Activated T-cell treated with anti-CD3 and anti-CD28 coated beads, Interleukin-2, amount 50 U/mL, for 4 hours (primary cell): Measurements from ENCODE around the gene STAG2. TPM values are rescaled to one million over a fixed set of nuclear protein-coding genes. Genes with fewer than 3 reads are reported as not detected.
"Not testable (repeated sequence)": the region's sequence is repeated elsewhere in the genome, so short reads cannot be mapped to it uniquely, and the experiment has no call there.

Experiments
- ATAC-seq, 2 donors: fragments of 200-7000 bp; cut with Tn5 transposase; one replicate each; pipeline ENCODE4 v1.10.0; 2021
- DNase-seq: peaks from one replicate; pipeline ENCODE4 v3.0.0-alpha.2; 2020
- H3K27me3 Mint-ChIP-seq: one replicate; pipeline ENCODE4 v1.8.0; 2021; ENCODE audit warnings: low read depth, mixed read lengths
- H3K36me3 Mint-ChIP-seq: one replicate; pipeline ENCODE4 v1.8.0; 2022; ENCODE audit warnings: mixed read lengths; ENCODE audit not compliant: insufficient read depth
- H3K4me1 Mint-ChIP-seq: one replicate; pipeline ENCODE4 v1.8.0; 2021; ENCODE audit warnings: low read depth, mixed read lengths
- H3K4me3 Mint-ChIP-seq: one replicate; pipeline ENCODE4 v1.8.0; 2021; ENCODE audit warnings: mild to moderate bottlenecking, moderate library complexity, mixed read lengths
- H3K9me3 Mint-ChIP-seq: one replicate; pipeline ENCODE4 v1.8.0; 2021; ENCODE audit warnings: mixed read lengths
- total RNA-seq, 3 donors: library from RNA; stranded (reverse); gene quantifications; one replicate each; pipeline ENCODE4 v1.2.1, GENCODE V29; 2021

The STAG2 gene
- total RNA-seq, 3 donors from 2014 or later: 73.2 to 81.4 (median 79.5) TPM

DNA sequence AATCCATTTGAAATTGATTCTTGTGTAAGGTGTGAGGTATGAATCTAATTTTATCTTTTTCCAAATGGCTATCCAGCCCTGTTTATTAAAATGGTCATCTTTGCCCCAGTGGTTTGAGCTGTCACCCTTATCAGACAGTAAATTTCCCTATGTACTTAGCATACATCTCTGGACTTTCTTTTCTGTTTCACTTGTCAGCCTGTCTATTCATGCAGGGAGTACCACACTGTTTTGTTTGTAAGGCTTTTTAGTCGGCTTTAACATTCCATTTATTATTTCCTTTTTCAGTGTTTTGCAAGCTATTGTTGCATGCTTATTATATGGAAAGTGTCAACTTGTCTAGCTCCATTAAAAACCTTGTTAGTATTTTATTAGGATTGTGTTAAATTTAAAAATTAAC lies 155.8 kb downstream of the STAG2 start:
- no peaks in the 10 kb centered on the region for H3K9me3 Mint-ChIP-seq
- DNase-seq: no peak
- no peaks in the 10 kb centered on the region for H3K27me3 Mint-ChIP-seq
- no peak overlapping the region for H3K4me3 Mint-ChIP-seq
- H3K36me3 Mint-ChIP-seq: no peaks in the 10 kb centered on the region
- ATAC-seq: no peak
- H3K4me1 Mint-ChIP-seq: no peaks in the 10 kb centered on the region

DNA sequence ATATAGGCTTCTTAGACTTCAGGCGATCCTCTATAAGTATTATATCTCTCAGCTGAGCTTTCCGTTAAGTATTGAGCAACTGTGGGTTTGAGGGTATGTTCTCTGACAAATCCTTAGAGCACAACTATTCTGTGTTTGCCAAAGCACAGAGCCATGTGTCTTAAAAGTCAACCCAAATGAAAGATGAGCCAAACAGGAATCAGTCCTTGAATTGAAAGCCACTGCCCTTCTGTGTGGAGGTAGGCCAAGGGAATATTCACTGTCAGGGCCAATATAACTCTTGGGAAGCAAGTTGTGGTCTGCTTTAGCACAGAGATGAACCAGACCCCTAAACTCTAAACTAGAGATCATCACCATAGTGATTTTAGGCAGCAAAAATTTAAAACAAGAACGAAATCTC lies 164.0 kb downstream of the STAG2 start:
- Mint-ChIP-seq H3K27me3 (no peaks in the 10 kb centered on the region), H3K4me3 (no peak overlapping the region), H3K4me1 (no peaks in the 10 kb centered on the region), H3K36me3 (no peaks in the 10 kb centered on the region), H3K9me3 (no peaks in the 10 kb centered on the region)
- DNase-seq (no peak), ATAC-seq (no peak)

DNA sequence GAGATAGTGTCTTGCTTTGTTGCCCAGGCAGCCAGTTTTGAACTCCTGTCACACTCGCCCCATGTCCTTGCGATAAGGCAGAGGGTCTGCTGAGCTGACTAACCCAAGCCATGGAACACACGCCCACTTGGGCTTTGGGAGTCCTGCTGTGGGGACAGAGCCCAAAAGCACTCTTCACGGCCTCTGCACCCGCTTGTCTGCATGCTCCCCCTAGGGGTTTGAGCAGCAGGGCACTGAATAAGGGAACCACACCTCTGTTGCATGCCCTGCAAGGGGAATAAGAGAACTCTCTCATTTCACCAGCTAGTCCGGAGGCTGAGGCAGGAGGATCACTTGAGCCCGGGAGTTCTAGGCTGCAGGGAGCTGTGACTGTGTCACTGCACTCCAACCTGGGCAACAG lies 166.0 kb downstream of the STAG2 start:
- DNase-seq (no peak), ATAC-seq (no peak)
- Mint-ChIP-seq H3K9me3 (no peaks in the 10 kb centered on the region), H3K27me3 (no peaks in the 10 kb centered on the region), H3K4me1 (no peaks in the 10 kb centered on the region), H3K36me3 (no peaks in the 10 kb centered on the region), H3K4me3 (no peak overlapping the region)

DNA sequence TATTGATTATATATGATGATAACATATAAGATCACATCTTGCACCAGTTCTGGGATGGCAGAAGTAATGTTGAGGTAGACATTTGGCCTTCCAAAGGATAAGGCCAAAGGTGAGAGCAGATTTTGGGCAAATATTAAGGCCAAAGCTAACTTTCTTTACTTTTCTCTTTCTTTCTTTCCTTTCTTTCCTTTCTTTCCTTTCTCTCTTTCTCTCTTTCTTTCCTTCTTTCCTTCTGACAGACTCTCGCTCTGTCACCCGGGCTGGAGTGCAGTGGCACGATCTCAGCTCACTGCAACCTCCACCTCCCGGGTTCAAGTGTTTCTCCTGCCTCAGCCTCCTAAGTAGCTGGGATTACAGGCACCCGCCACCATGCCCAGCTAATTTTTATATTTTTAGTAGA lies 170.9 kb downstream of the STAG2 start:
- H3K27me3 Mint-ChIP-seq, ATAC-seq, H3K36me3 Mint-ChIP-seq, H3K4me1 Mint-ChIP-seq, H3K9me3 Mint-ChIP-seq, H3K4me3 Mint-ChIP-seq, DNase-seq: not testable (repeated sequence)

DNA sequence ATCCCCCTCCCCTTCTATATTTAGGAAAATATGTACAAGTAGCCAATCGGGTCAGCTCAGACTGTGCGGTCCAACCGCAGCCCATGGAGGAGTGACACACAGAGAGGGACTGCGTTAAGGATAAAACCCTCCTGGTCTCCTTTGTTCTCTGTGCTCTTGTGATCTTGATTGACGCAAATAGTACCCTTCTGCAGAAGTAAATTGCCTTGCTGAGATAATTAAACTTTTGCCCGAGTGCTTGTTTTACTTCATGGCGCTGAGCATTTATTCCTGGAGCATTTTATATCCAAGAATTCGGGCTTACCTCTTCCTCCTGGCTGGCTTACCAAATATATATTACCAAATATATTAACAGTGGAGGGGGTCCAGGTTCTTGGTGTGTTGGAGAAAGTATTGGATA lies 184.2 kb downstream of the STAG2 start:
- ATAC-seq (no peak), DNase-seq (no peak)
- H3K4me1 Mint-ChIP-seq: no peaks in the 10 kb centered on the region
- H3K27me3 Mint-ChIP-seq: no peaks in the 10 kb centered on the region
- peaks cover 8% of the 10 kb centered on the region for H3K9me3 Mint-ChIP-seq
- H3K4me3 Mint-ChIP-seq: no peak overlapping the region
- no peaks in the 10 kb centered on the region for H3K36me3 Mint-ChIP-seq

DNA sequence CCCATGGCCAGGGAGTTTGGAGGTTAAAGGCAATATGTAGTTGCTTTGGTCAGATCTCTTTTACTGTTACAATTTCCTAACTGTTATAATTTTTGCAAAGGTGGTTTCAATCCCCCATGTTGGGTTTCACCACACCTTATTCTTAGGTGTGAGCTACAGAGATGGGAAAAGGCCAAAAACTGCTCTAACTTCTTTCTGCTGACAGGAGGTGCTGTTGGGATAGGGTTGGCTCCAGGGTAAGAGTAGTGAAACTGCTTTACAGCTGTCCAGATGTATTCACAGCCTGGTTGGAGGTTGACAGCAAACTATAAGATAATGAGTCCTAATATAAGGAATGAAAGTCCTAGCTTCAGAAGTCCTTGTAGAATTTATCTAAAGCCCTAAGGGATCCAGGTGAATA lies 189.7 kb downstream of the STAG2 start:
- Mint-ChIP-seq H3K36me3 (no peaks in the 10 kb centered on the region), H3K4me1 (no peaks in the 10 kb centered on the region), H3K27me3 (no peaks in the 10 kb centered on the region), H3K4me3 (no peak overlapping the region), H3K9me3 (peaks cover 5% of the 10 kb centered on the region)
- ATAC-seq: no peak
- DNase-seq: no peak

Other genes starting within 250 kb of the STAG2 start
- gene THOC2, start 228.7 kb upstream of the STAG2 start, total RNA-seq: 10 to 100 TPM; 67.1 to 72.2 (median 67.6) TPM
- gene XIAP, start 101.7 kb upstream of the STAG2 start, total RNA-seq: 10 to 100 TPM; 28.8 to 34.9 (median 32.8) TPM